GM12864 (cell line): ENCODE results near the gene WWP2.

Experiments used
- DNase-seq: peaks from one replicate; pipeline ENCODE4 v3.0.0-alpha.2; 2011; ENCODE audit warnings: low read depth
- H3K4me3 ChIP-seq: 2 replicates; pipeline ENCODE4 v1.5.1; 2011; ENCODE audit warnings: mild to moderate bottlenecking, low read depth, low read length, control low read depth
- CTCF ChIP-seq: IDR thresholded peaks from 2 replicates; pipeline ENCODE4 v1.5.1; 2011; ENCODE audit warnings: low read depth, mild to moderate bottlenecking, moderate library complexity, low read length, control low read depth, inconsistent platforms; ENCODE audit errors: missing control alignments

WWP2 gene

GRCh38 chr16:69894676-69895075 lies 132.5 kb downstream of the WWP2 start:
- no peak for DNase-seq
- no peak overlapping the region for H3K4me3 ChIP-seq
- TF ChIP-seq CTCF, result no peak

- H3K4me3 ChIP-seq, result no peak overlapping the region
- no peak for DNase-seq
- no peak for TF ChIP-seq CTCF
Measured at GRCh38 chr16:69903865-69904415, 141.8 kb downstream of the WWP2 start.

GRCh38 chr16:69904495-69905170 lies 142.5 kb downstream of the WWP2 start:
- H3K4me3 ChIP-seq, result no peak overlapping the region
- DNase-seq, result no peak
- no peak for TF ChIP-seq CTCF

- H3K4me3 ChIP-seq, result no peak overlapping the region
- DNase-seq, result no peak
- TF ChIP-seq CTCF, result no peak
Measured at GRCh38 chr16:69905171-69905555, 143.0 kb downstream of the WWP2 start.

- TF ChIP-seq CTCF, result no peak
- no peak for DNase-seq
- no peak overlapping the region for H3K4me3 ChIP-seq
Measured at GRCh38 chr16:69906838-69907401, 144.8 kb downstream of the WWP2 start.

GRCh38 chr16:69909043-69909442 lies 146.9 kb downstream of the WWP2 start:
- no peak overlapping the region for H3K4me3 ChIP-seq
- no peak for TF ChIP-seq CTCF
- no peak for DNase-seq

GRCh38 chr16:69909760-69910159 lies 147.6 kb downstream of the WWP2 start:
- DNase-seq, result no peak
- TF ChIP-seq CTCF, result no peak
- H3K4me3 ChIP-seq, result no peak overlapping the region
